Trophoblast cell (in vitro differentiated cells and primary cell): Measurements from ENCODE around the gene RYR1.

Source experiments
- DNase-seq, 2 donors: peaks; one replicate each; pipeline ENCODE4 v3.0.0-alpha.2; 2016
- H2AFZ ChIP-seq: 2 replicates; pipeline ENCODE4 v1.6.1; 2013; ENCODE audit warnings: low read length, moderate library complexity, mild to moderate bottlenecking; ENCODE audit not compliant: insufficient read depth, poor library complexity
- H2AK5ac ChIP-seq: 2 replicates; pipeline ENCODE4 v1.6.1; 2013; ENCODE audit warnings: mild to moderate bottlenecking, low read length
- H2BK120ac ChIP-seq: 2 replicates; pipeline ENCODE4 v1.6.1; 2013; ENCODE audit warnings: low read length, mild to moderate bottlenecking, moderate library complexity; ENCODE audit not compliant: insufficient read depth, poor library complexity
- H2BK12ac ChIP-seq: 2 replicates; pipeline ENCODE4 v1.6.1; 2013; ENCODE audit warnings: mild to moderate bottlenecking, low read length, moderate library complexity
- H2BK5ac ChIP-seq: 2 replicates; pipeline ENCODE4 v1.6.1; 2013; ENCODE audit warnings: low read length, low read depth, moderate library complexity, mild to moderate bottlenecking; ENCODE audit not compliant: poor library complexity
- H3K14ac ChIP-seq: 2 replicates; pipeline ENCODE4 v1.6.1; 2013; ENCODE audit warnings: mild to moderate bottlenecking, low read length
- H3K18ac ChIP-seq: 2 replicates; pipeline ENCODE4 v1.6.1; 2013; ENCODE audit warnings: mild to moderate bottlenecking, low read length
- H3K23ac ChIP-seq: 2 replicates; pipeline ENCODE4 v1.6.1; 2013; ENCODE audit warnings: low read length
- H3K27ac ChIP-seq: 2 replicates; pipeline ENCODE4 v1.5.1; 2013; ENCODE audit warnings: low read depth, mild to moderate bottlenecking, inconsistent platforms, low read length, moderate library complexity
- H3K27me3 ChIP-seq: 2 replicates; pipeline ENCODE4 v1.6.1; 2013; ENCODE audit warnings: inconsistent platforms, mild to moderate bottlenecking, low read length, moderate library complexity; ENCODE audit not compliant: insufficient read depth
- H3K36me3 ChIP-seq, 2 experiments: 1 replicate in 1 of 2; 2 replicates in 1 of 2; pipeline ENCODE4 v1.6.1; 2013; ENCODE audit warnings: low read length in 2 of 2, mild to moderate bottlenecking in 2 of 2, moderate library complexity in 1 of 2; ENCODE audit not compliant: insufficient read depth in 2 of 2, control insufficient read depth in 1 of 2
- H3K4ac ChIP-seq: 2 replicates; pipeline ENCODE4 v1.6.1; 2013; ENCODE audit warnings: low read depth, mild to moderate bottlenecking, low read length, moderate library complexity
- H3K4me1 ChIP-seq, 2 experiments: 1 replicate in 1 of 2; 2 replicates in 1 of 2; pipeline ENCODE4 v1.6.1; 2013; ENCODE audit warnings: low read length in 2 of 2, mild to moderate bottlenecking in 2 of 2, moderate library complexity in 1 of 2; ENCODE audit not compliant: insufficient read depth in 2 of 2, control insufficient read depth in 1 of 2
- H3K4me2 ChIP-seq: 2 replicates; pipeline ENCODE4 v1.6.1; 2013; ENCODE audit warnings: inconsistent platforms, mild to moderate bottlenecking, low read length, moderate library complexity
- H3K4me3 ChIP-seq: 2 replicates; pipeline ENCODE4 v1.5.1; 2013; ENCODE audit warnings: mild to moderate bottlenecking, low read depth, low read length, inconsistent platforms
- H3K79me1 ChIP-seq: one replicate; pipeline ENCODE4 v1.6.1; 2013; ENCODE audit warnings: low read length
- H3K79me2 ChIP-seq: 2 replicates; pipeline ENCODE4 v1.6.1; 2013; ENCODE audit warnings: low read length, mild to moderate bottlenecking; ENCODE audit not compliant: control insufficient read depth, insufficient read depth, poor library complexity
- H3K9ac ChIP-seq: 2 replicates; pipeline ENCODE4 v1.6.1; 2013; ENCODE audit warnings: mild to moderate bottlenecking, low read length
- H3K9me3 ChIP-seq: 2 replicates; pipeline ENCODE4 v1.6.1; 2013; ENCODE audit warnings: low read depth, mild to moderate bottlenecking, control low read depth, inconsistent platforms, low read length; ENCODE audit not compliant: insufficient read depth
- H4K12ac ChIP-seq: 2 replicates; pipeline ENCODE4 v1.6.1; 2013; ENCODE audit warnings: low read depth, mild to moderate bottlenecking, low read length, moderate library complexity
- H4K8ac ChIP-seq: 2 replicates; pipeline ENCODE4 v1.6.1; 2013; ENCODE audit warnings: low read depth, mild to moderate bottlenecking, low read length, moderate library complexity
- H4K91ac ChIP-seq: one replicate; pipeline ENCODE4 v1.6.1; 2013; ENCODE audit warnings: low read depth, mild to moderate bottlenecking, low read length, moderate library complexity
- WGBS: extraction: QIAGEN DNeasy Blood & Tissue Kit; methylation state at CpG from one replicate; pipeline ENCODE4 v1.1.7; 2013; ENCODE audit warnings: missing lambda C conversion rate; ENCODE audit not compliant: insufficient read length, insufficient coverage; ENCODE audit errors: extremely low coverage; 5-methylcytosine and 5-hydroxymethylcytosine counted together

Gene RYR1

DNA sequence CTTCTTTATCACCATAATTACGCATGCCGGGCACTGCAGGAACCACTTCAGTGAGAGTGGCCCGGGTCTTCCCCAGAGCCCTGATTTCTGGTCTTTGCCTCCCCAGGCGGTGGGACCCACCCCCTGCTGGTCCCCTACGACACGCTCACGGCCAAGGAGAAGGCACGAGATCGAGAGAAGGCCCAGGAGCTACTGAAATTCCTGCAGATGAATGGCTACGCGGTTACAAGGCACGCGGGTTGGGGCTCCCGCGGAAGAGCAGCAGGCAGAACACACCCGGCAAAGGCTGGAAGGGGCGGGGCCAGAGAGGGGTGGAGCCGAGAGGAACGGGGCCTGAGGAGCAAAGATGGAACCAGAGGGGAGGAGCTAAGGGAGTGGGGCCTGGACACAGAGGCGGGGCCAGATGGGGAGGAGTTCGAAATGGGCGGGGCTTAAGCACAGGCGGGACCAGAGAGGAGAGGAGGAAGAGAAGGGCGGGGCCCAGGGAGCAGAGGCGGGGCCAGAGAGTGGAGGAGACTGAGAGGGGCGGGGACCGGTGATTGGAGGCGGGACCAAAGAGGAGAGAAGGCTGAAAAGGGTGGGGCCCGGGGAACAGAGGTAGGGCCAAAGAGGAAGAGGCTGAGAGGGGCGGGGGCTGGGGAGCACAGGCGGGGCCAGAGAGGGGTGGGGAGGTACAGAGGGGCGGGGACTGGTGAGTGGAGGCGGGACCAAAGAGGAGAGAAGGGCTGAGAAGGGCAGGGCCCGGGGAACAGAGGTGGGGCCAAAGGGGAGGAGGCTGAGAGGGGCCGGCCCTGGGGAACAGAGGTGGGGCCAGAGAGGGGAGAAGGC is 73.4 kb downstream of the RYR1 start:
- no peak overlapping the region for H3K27ac ChIP-seq
- no peak overlapping the region for H3K4me2 ChIP-seq
- H3K79me2 ChIP-seq = no peaks in the 10 kb centered on the region
- H3K79me1 ChIP-seq = no peaks in the 10 kb centered on the region
- no peak overlapping the region for H3K23ac ChIP-seq
- H2AFZ ChIP-seq = no peak overlapping the region
- H3K36me3 ChIP-seq = no peaks in the 10 kb centered on the region
- H3K14ac ChIP-seq = no peak overlapping the region
- H2AK5ac ChIP-seq = no peak overlapping the region
- no peak overlapping the region for H2BK120ac ChIP-seq
- no peak overlapping the region for H3K18ac ChIP-seq
- H4K8ac ChIP-seq = no peak overlapping the region
- no peak overlapping the region for H4K12ac ChIP-seq
- DNase-seq = peak; percentile 52 to 81
- no peak overlapping the region for H2BK5ac ChIP-seq
- peaks cover 2% of the 10 kb centered on the region for H3K9me3 ChIP-seq
- H3K4me1 ChIP-seq = no peaks in the 10 kb centered on the region
- H3K4ac ChIP-seq = no peak overlapping the region
- no peaks in the 10 kb centered on the region for H3K27me3 ChIP-seq
- H3K9ac ChIP-seq = no peak overlapping the region
- WGBS = no CpG with 5 or more reads among the region's 35 CpGs
- H4K91ac ChIP-seq = no peak overlapping the region
- no peak overlapping the region for H3K4me3 ChIP-seq
- H2BK12ac ChIP-seq = no peak overlapping the region

DNA sequence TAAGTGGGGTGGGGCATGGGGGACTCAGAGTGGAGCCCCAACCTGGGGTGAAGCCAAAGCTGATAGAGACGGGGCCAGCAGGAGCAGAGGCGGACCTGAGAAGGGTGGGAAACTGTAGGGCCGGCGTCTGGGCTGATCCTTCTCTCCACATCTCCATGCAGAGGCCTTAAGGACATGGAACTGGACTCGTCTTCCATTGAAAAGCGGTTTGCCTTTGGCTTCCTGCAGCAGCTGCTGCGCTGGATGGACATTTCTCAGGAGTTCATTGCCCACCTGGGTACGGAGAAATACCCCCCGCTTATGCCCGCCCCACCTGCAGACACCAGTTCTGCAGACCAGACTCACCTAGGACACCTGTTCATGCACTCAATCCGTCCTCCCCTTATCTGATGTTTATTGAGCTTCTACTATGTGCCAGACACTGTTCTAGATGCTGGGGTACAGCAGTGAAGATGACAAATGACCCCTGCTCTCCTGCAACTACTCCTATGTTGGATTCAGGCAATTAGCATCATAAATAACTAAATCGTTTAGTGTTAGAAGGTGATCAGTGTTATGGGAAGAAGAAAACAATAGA is 74.1 kb downstream of the RYR1 start:
- no peak overlapping the region for H3K9ac ChIP-seq
- H3K4me1 ChIP-seq = no peaks in the 10 kb centered on the region

DNA sequence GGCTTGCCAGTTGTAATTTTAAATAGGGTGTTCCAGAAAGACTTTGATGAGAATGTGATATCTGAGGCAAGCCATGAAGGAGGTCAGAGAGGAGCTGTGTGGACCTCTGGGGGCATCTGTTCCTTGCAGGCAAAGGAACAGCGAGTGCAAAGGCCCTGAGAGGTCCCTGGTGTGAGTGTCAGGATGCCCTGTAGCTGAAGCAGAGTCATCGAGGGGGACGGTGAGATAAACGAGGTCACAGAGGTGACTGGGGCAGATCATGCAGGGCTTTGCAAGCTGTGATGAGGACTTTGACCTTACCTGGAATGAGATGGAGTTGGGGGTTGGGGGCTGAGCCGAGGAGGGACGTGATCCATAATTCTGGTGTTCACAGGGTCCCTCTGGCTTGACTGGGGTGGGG is 75.0 kb downstream of the RYR1 start:
- Histone ChIP-seq H3K36me3 (no peaks in the 10 kb centered on the region), H3K27me3 (no peaks in the 10 kb centered on the region), H3K27ac (no peak overlapping the region), H4K8ac (no peak overlapping the region), H3K18ac (no peak overlapping the region), H3K9ac (no peak overlapping the region), H3K79me2 (no peaks in the 10 kb centered on the region), H2AFZ (no peak overlapping the region), H2BK5ac (no peak overlapping the region), H3K4me2 (no peak overlapping the region), H3K79me1 (no peaks in the 10 kb centered on the region), H3K9me3 (peaks cover 2% of the 10 kb centered on the region), H2AK5ac (no peak overlapping the region), H3K23ac (no peak overlapping the region), H3K14ac (no peak overlapping the region), H3K4ac (no peak overlapping the region), H3K4me3 (no peak overlapping the region), H2BK12ac (no peak overlapping the region), H4K12ac (no peak overlapping the region), H3K4me1 (no peaks in the 10 kb centered on the region), H4K91ac (no peak overlapping the region), H2BK120ac (no peak overlapping the region)
- DNase-seq = no peak
- WGBS = no CpG with 5 or more reads among the region's 6 CpGs

More for the DNA sequence above, 74.1 kb downstream of the RYR1 start:
- Histone ChIP-seq H3K18ac (no peak overlapping the region), H3K27ac (no peak overlapping the region), H3K9me3 (peaks cover 4% of the 10 kb centered on the region), H2BK120ac (no peak overlapping the region), H2AFZ (no peak overlapping the region), H3K14ac (no peak overlapping the region), H2AK5ac (no peak overlapping the region), H4K91ac (no peak overlapping the region), H2BK5ac (no peak overlapping the region), H3K36me3 (no peaks in the 10 kb centered on the region), H3K27me3 (no peaks in the 10 kb centered on the region), H3K4me2 (no peak overlapping the region), H3K4me3 (no peak overlapping the region), H2BK12ac (no peak overlapping the region), H3K79me2 (no peaks in the 10 kb centered on the region), H4K8ac (no peak overlapping the region), H3K79me1 (no peaks in the 10 kb centered on the region), H3K23ac (no peak overlapping the region), H3K4ac (no peak overlapping the region), H4K12ac (no peak overlapping the region)
- no CpG with 5 or more reads among the region's 12 CpGs for WGBS
- no peak for DNase-seq

DNA sequence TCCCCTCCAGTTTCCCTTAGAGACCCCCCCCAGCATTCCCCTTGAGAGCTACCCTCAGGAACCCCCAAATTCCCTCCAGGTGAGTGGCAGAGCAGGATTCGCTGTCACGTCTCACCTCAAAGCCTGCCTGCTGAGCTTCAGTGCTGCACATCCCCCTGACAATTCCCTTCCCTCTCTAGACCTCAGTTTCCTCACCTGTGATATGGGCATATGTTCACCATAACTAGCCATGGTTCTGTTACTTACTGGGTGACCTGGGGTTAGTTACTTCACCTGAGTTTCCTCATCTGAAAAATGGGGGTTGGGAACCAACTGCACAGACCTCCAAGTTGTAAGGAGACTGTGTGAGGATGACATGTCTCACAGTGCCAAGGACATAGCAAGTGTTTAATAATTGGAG is 75.5 kb downstream of the RYR1 start:
- no peak overlapping the region for H3K9ac ChIP-seq
- no peak overlapping the region for H4K8ac ChIP-seq
- no peak overlapping the region for H2BK5ac ChIP-seq
- H3K27ac ChIP-seq = no peak overlapping the region
- no peak overlapping the region for H2BK12ac ChIP-seq
- no peak overlapping the region for H3K4me3 ChIP-seq
- no peaks in the 10 kb centered on the region for H3K79me2 ChIP-seq
- no peak overlapping the region for H3K18ac ChIP-seq
- no peak overlapping the region for H4K91ac ChIP-seq
- no peak for DNase-seq
- H3K27me3 ChIP-seq = no peaks in the 10 kb centered on the region
- no peaks in the 10 kb centered on the region for H3K79me1 ChIP-seq
- no peak overlapping the region for H3K4me2 ChIP-seq
- no peak overlapping the region for H3K4ac ChIP-seq
- no peak overlapping the region for H2AK5ac ChIP-seq
- no peak overlapping the region for H3K23ac ChIP-seq
- no peak overlapping the region for H2BK120ac ChIP-seq
- H3K4me1 ChIP-seq = no peaks in the 10 kb centered on the region
- H3K9me3 ChIP-seq = peaks cover 2% of the 10 kb centered on the region
- no peak overlapping the region for H2AFZ ChIP-seq
- no peak overlapping the region for H4K12ac ChIP-seq
- no peak overlapping the region for H3K14ac ChIP-seq
- H3K36me3 ChIP-seq = no peaks in the 10 kb centered on the region
- no CpG with 5 or more reads among the region's 2 CpGs for WGBS
